ENCODE data around the gene PDE7B. TPM values are rescaled to one million over a fixed set of nuclear protein-coding genes. Genes with fewer than 3 reads are reported as not detected.

The PDE7B gene
- total RNA-seq, 1 donor from 2014 or later = 18.4 TPM

DNA sequence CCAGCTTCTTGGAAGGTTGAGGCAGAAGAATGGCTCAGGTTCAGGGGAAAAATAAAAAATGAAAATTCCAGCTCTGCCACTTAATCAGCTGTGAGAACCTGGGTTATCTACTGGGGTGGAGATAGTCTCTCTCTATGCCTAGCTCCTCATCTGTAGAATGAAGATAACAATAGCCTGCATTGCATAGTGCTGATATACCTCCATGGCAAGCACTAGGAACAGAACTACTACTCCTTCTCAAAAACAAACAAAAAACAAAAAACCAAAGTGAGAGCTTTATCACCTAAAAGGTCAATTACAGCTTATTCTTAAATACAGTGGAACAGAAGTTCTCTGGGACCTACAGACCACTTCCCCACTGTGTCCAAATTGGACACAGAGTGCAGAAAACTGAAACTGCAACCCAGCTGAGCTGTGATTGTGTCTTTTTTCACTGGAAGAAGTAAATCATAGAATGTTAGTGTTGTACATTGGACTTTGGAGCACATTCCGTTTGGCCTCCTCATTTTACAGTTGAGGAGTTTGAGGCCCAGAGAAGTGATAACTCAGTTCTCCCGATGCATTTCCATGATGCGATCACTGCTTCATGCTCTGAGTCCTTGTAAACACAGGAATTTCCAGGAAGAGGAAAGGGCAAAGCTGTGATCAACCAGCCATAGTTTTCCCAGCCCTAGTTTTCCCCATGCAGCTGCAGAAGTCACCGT is 375.3 kb downstream of the PDE7B start:
- DNase-seq (ENCODE audit: low spot score) = no peak

GRCh38 chr6:136228814-136229213 is 377.3 kb downstream of the PDE7B start:
- DNase-seq (ENCODE audit: low spot score) = no peak

GRCh38 chr6:136230219-136230853 is 378.8 kb downstream of the PDE7B start:
- DNase-seq (ENCODE audit: low spot score) = no peak

- no peak for DNase-seq (ENCODE audit: low spot score)
Observed at GRCh38 chr6:136232701-136233100, 381.2 kb downstream of the PDE7B start.

DNA sequence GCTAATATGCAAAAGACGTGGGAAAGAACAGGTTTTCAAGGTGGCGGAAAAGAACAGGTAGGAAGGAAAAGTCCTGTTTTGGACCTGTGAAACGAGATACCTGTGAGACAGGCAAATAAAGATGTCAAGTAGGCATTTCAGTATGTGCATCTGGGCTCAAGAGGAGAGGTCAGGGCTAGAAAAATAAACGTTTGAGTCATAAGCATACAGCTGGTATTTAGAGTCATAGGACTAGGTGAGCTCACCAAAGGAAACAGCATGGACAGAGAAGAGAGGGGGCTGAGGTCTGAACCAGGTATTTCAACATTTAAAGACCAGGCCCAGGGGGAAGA is 383.7 kb downstream of the PDE7B start:
- no peak for DNase-seq (ENCODE audit: low spot score)

DNA sequence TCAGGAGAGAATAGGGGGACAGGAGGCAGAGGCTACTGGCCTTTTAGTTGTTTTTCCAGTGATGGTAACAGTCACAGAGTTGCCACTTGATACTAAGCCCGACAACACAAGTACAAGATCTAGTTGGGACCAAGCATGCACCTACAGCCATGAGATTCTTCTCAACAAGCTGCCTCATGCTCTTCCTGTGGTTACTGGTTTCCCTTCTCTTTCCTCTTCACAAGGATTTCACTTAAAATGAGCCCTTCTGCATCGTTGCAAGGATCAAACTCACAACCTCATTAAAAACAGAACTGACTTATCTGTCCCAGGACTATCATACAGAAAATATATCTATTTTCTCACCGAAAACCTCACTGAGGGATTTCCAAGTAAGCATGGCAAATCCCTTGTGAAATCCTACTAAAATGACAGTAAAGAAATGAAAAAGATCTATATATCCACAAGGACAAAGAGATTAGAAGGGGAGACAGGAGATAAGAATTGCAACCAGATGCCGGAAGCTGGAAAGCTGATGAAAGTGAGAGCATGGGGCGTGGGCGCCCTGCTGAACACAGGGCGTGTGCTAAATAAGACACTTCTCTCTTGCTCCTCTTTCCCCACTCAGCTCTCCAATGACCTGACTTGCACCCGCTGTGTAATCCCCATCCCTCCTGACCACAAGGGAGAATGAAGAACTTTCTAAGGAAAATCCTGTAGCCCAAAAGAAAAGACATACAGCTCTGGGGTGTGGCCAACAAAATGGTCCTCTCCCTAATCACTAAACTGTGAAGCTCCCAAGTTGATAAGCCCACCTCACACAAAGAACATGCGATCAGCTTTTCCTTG is 385.2 kb downstream of the PDE7B start:
- no peak for DNase-seq (ENCODE audit: low spot score)

- no peak for DNase-seq (ENCODE audit: low spot score)
Observed at GRCh38 chr6:136244061-136244616, 392.6 kb downstream of the PDE7B start.

Measured in ureter (tissue), 1 donor.